ENCODE results near the gene SLC39A7.

The SLC39A7 gene

DNA sequence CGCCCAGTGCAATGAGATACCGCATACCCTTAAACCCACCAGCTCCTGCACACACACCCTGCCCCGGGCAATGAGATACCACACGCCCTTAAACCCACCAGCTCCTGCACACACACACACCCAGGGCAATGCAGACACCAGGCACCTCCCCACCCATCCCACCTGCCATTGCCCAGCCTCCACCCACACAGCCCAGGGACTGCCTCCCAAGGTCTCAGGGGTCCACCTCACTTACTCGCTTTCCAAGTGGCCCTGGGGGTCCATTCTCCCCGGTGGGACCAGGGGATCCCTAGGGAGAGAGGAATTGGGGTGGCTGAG lies 32.4 kb upstream of the SLC39A7 start:
- Histone ChIP-seq H3K4me2 (ENCODE audit: low read depth, low read length, poor library complexity, severe bottlenecking) (no peak overlapping the region), H3K4me3 (ENCODE audit: low read length, poor library complexity, severe bottlenecking) (no peak overlapping the region)

GRCh38 chr6:33168639-33169038 lies 32.0 kb upstream of the SLC39A7 start:
- TF ChIP-seq, protein P1, sequence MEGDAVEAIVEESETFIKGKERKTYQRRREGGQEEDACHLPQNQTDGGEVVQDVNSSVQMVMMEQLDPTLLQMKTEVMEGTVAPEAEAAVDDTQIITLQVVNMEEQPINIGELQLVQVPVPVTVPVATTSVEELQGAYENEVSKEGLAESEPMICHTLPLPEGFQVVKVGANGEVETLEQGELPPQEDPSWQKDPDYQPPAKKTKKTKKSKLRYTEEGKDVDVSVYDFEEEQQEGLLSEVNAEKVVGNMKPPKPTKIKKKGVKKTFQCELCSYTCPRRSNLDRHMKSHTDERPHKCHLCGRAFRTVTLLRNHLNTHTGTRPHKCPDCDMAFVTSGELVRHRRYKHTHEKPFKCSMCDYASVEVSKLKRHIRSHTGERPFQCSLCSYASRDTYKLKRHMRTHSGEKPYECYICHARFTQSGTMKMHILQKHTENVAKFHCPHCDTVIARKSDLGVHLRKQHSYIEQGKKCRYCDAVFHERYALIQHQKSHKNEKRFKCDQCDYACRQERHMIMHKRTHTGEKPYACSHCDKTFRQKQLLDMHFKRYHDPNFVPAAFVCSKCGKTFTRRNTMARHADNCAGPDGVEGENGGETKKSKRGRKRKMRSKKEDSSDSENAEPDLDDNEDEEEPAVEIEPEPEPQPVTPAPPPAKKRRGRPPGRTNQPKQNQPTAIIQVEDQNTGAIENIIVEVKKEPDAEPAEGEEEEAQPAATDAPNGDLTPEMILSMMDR (conservative IDR thresholded peaks at IDR 0.05; ENCODE audit: low read length), result no peak
- no peak for TF ChIP-seq EZH2phosphoT487 (IDR thresholded peaks at IDR 0.05; ENCODE audit: borderline replicate concordance)
- H3K4me1 ChIP-seq (ENCODE audit: insufficient read depth, low read length, poor library complexity, severe bottlenecking), result no peaks in the 10 kb centered on the region
- no peaks in the 10 kb centered on the region for H4K20me1 ChIP-seq (ENCODE audit: insufficient read depth, low read length, poor library complexity, severe bottlenecking)
- no peaks in the 10 kb centered on the region for H3K9me3 ChIP-seq (ENCODE audit: insufficient read depth, low read depth, low read length)
- H2AFZ ChIP-seq (ENCODE audit: low read length), result no peak overlapping the region
- no peaks in the 10 kb centered on the region for H3K9me2 ChIP-seq (replicated peaks; ENCODE audit: low read depth, low read length)
- no peaks in the 10 kb centered on the region for H3K36me3 ChIP-seq (ENCODE audit: insufficient read depth, low read length)
- no peak overlapping the region for H3K9ac ChIP-seq (ENCODE audit: low read depth, low read length, poor library complexity, severe bottlenecking)
- H3K4me2 ChIP-seq (ENCODE audit: low read depth, low read length, poor library complexity, severe bottlenecking), result no peak overlapping the region
- H3K27me3 ChIP-seq (ENCODE audit: insufficient read depth, low read length, poor library complexity, severe bottlenecking), result no peaks in the 10 kb centered on the region
- H3K79me2 ChIP-seq (ENCODE audit: insufficient read depth, low read length), result no peaks in the 10 kb centered on the region
- no peak overlapping the region for H3K4me3 ChIP-seq (ENCODE audit: low read length, poor library complexity, severe bottlenecking)
- H3F3A ChIP-seq (ENCODE audit: low read depth), result no peaks in the 10 kb centered on the region

More for the DNA sequence above, 32.4 kb upstream of the SLC39A7 start:
- Histone ChIP-seq H4K20me1 (ENCODE audit: insufficient read depth, low read length, poor library complexity, severe bottlenecking) (no peaks in the 10 kb centered on the region), H3K27me3 (ENCODE audit: insufficient read depth, low read length, poor library complexity, severe bottlenecking) (no peaks in the 10 kb centered on the region), H3K9ac (ENCODE audit: low read depth, low read length, poor library complexity, severe bottlenecking) (no peak overlapping the region), H3K36me3 (ENCODE audit: insufficient read depth, low read length) (no peaks in the 10 kb centered on the region), H3K4me1 (ENCODE audit: insufficient read depth, low read length, poor library complexity, severe bottlenecking) (no peaks in the 10 kb centered on the region), H3K9me3 (ENCODE audit: insufficient read depth, low read depth, low read length) (no peaks in the 10 kb centered on the region), H3F3A (ENCODE audit: low read depth) (no peaks in the 10 kb centered on the region), H3K9me2 (replicated peaks; ENCODE audit: low read depth, low read length) (no peaks in the 10 kb centered on the region), H3K79me2 (ENCODE audit: insufficient read depth, low read length) (no peaks in the 10 kb centered on the region), H2AFZ (ENCODE audit: low read length) (no peak overlapping the region)
- TF ChIP-seq EZH2phosphoT487 (IDR thresholded peaks at IDR 0.05; ENCODE audit: borderline replicate concordance), result no peak
- TF ChIP-seq, protein P1 (conservative IDR thresholded peaks at IDR 0.05; ENCODE audit: low read length), result no peak

- H4K20me1 ChIP-seq (ENCODE audit: insufficient read depth, low read length, poor library complexity, severe bottlenecking), result no peaks in the 10 kb centered on the region
- H3K79me2 ChIP-seq (ENCODE audit: insufficient read depth, low read length), result no peaks in the 10 kb centered on the region
- no peak overlapping the region for H2AFZ ChIP-seq (ENCODE audit: low read length)
- no peaks in the 10 kb centered on the region for H3K36me3 ChIP-seq (ENCODE audit: insufficient read depth, low read length)
- TF ChIP-seq, protein P1 (conservative IDR thresholded peaks at IDR 0.05; ENCODE audit: low read length), result no peak
- no peak for TF ChIP-seq EZH2phosphoT487 (IDR thresholded peaks at IDR 0.05; ENCODE audit: borderline replicate concordance)
- no peak overlapping the region for H3K4me2 ChIP-seq (ENCODE audit: low read depth, low read length, poor library complexity, severe bottlenecking)
- H3K9me2 ChIP-seq (replicated peaks; ENCODE audit: low read depth, low read length), result no peaks in the 10 kb centered on the region
- H3K27me3 ChIP-seq (ENCODE audit: insufficient read depth, low read length, poor library complexity, severe bottlenecking), result no peaks in the 10 kb centered on the region
- no peaks in the 10 kb centered on the region for H3K9me3 ChIP-seq (ENCODE audit: insufficient read depth, low read depth, low read length)
- no peak overlapping the region for H3K9ac ChIP-seq (ENCODE audit: low read depth, low read length, poor library complexity, severe bottlenecking)
- no peaks in the 10 kb centered on the region for H3K4me1 ChIP-seq (ENCODE audit: insufficient read depth, low read length, poor library complexity, severe bottlenecking)
- no peaks in the 10 kb centered on the region for H3F3A ChIP-seq (ENCODE audit: low read depth)
- H3K4me3 ChIP-seq (ENCODE audit: low read length, poor library complexity, severe bottlenecking), result no peak overlapping the region
These were observed 31.1 kb upstream of the SLC39A7 start for GRCh38 chr6:33169291-33170175.

Data from Loucy (cell line).